Astrocyte (in vitro differentiated cells and primary cell): ENCODE results near the gene GUK1. TPM values are rescaled to one million over a fixed set of nuclear protein-coding genes. Genes with fewer than 3 reads are reported as not detected.

Experiments
- DNase-seq: peaks from one replicate; pipeline ENCODE4 v3.0.0-alpha.2; 2010; ENCODE audit warnings: low read depth
- FAIRE-seq: peaks from 2 replicates; lab custom pipeline; 2011; peaks lifted over from hg19 to GRCh38; lab: Jason Lieb, UNC
- H2AFZ ChIP-seq: 2 replicates; pipeline ENCODE4 v1.6.0; 2012; ENCODE audit warnings: low read depth, low read length, inconsistent platforms
- H3K27ac ChIP-seq: 2 replicates; pipeline ENCODE4 v1.5.1; 2011; ENCODE audit warnings: low read depth, low read length, inconsistent platforms
- H3K27me3 ChIP-seq: 2 replicates; pipeline ENCODE4 v1.6.0; 2011; ENCODE audit warnings: low read length, inconsistent platforms; ENCODE audit not compliant: insufficient read depth
- H3K36me3 ChIP-seq: 2 replicates; pipeline ENCODE4 v1.5.1; 2011; ENCODE audit warnings: low read length, inconsistent platforms; ENCODE audit not compliant: insufficient read depth
- H3K4me1 ChIP-seq: 2 replicates; pipeline ENCODE4 v1.5.1; 2011; ENCODE audit warnings: low read length, inconsistent platforms; ENCODE audit not compliant: insufficient read depth
- H3K4me2 ChIP-seq: 2 replicates; pipeline ENCODE4 v1.6.0; 2012; ENCODE audit warnings: low read length, inconsistent platforms
- H3K4me3 ChIP-seq: 2 replicates; pipeline ENCODE4 v1.5.1; 2011; ENCODE audit warnings: low read depth, mild to moderate bottlenecking, low read length, inconsistent platforms; ENCODE audit not compliant: insufficient read depth
- H3K79me2 ChIP-seq: 2 replicates; pipeline ENCODE4 v1.6.0; 2012; ENCODE audit warnings: mild to moderate bottlenecking, low read length, inconsistent platforms; ENCODE audit not compliant: insufficient read depth
- H3K9ac ChIP-seq: 2 replicates; pipeline ENCODE4 v1.6.0; 2012; ENCODE audit warnings: mild to moderate bottlenecking, low read length, inconsistent platforms
- H3K9me3 ChIP-seq: 2 replicates; pipeline ENCODE4 v1.5.1; 2012; ENCODE audit warnings: low read depth, mild to moderate bottlenecking, low read length, inconsistent platforms; ENCODE audit not compliant: insufficient read depth
- H4K20me1 ChIP-seq: 2 replicates; pipeline ENCODE4 v1.6.0; 2012; ENCODE audit warnings: low read length, inconsistent platforms; ENCODE audit not compliant: insufficient read depth
- H3K27ac Mint-ChIP-seq: one replicate; pipeline ENCODE4 v1.8.0; 2021; ENCODE audit warnings: mild to moderate bottlenecking, mixed read lengths; ENCODE audit not compliant: unreplicated experiment
- H3K27me3 Mint-ChIP-seq: one replicate; pipeline ENCODE4 v1.8.0; 2021; ENCODE audit warnings: low read depth, mixed read lengths; ENCODE audit not compliant: unreplicated experiment
- H3K36me3 Mint-ChIP-seq: one replicate; pipeline ENCODE4 v1.8.0; 2021; ENCODE audit warnings: low read depth, mixed read lengths; ENCODE audit not compliant: unreplicated experiment
- H3K4me1 Mint-ChIP-seq: one replicate; pipeline ENCODE4 v1.8.0; 2021; ENCODE audit warnings: low read depth, mixed read lengths; ENCODE audit not compliant: unreplicated experiment
- H3K4me3 Mint-ChIP-seq: one replicate; pipeline ENCODE4 v1.8.0; 2021; ENCODE audit warnings: mild to moderate bottlenecking, moderate library complexity, mixed read lengths; ENCODE audit not compliant: unreplicated experiment
- H3K9me3 Mint-ChIP-seq: one replicate; pipeline ENCODE4 v1.8.0; 2021; ENCODE audit warnings: mild to moderate bottlenecking, mixed read lengths; ENCODE audit not compliant: unreplicated experiment
- CTCF ChIP-seq: IDR thresholded peaks from 2 replicates; pipeline ENCODE4 v1.5.1; 2011; ENCODE audit warnings: low read depth, mild to moderate bottlenecking, inconsistent platforms, low read length, moderate library complexity; ENCODE audit not compliant: insufficient read depth
- EZH2 ChIP-seq: IDR thresholded peaks from 2 replicates; pipeline ENCODE4 v1.6.1; 2012; ENCODE audit warnings: mild to moderate bottlenecking, low read length, inconsistent platforms; ENCODE audit not compliant: insufficient read depth
- total RNA-seq: library from RNA; stranded (reverse); gene quantifications from 2 replicates; pipeline ENCODE4 v1.2.1, GENCODE V29; 2021

Gene GUK1
- total RNA-seq, 1 donor from 2014 or later, result 214 TPM

- no peaks in the 10 kb centered on the region for H3K79me2 ChIP-seq
- no peak for TF ChIP-seq EZH2
- no peak for TF ChIP-seq CTCF
- DNase-seq (no peak), FAIRE-seq (no peak)
- no peak overlapping the region for H3K9ac ChIP-seq
- Mint-ChIP-seq H3K4me1 (peaks cover 2% of the 10 kb centered on the region), H3K36me3 (peaks cover 4% of the 10 kb centered on the region), H3K4me3 (no peak overlapping the region), H3K27me3 (no peaks in the 10 kb centered on the region), H3K27ac (no peak overlapping the region), H3K9me3 (no peaks in the 10 kb centered on the region)
- H3K4me1 ChIP-seq, result peaks cover 20% of the 10 kb centered on the region
- H2AFZ ChIP-seq, result no peak overlapping the region
- H3K4me3 ChIP-seq, result no peak overlapping the region
- no peaks in the 10 kb centered on the region for H3K36me3 ChIP-seq
- H4K20me1 ChIP-seq, result peaks cover 22% of the 10 kb centered on the region
- H3K4me2 ChIP-seq, result no peak overlapping the region
- H3K27ac ChIP-seq, result no peak overlapping the region
- H3K9me3 ChIP-seq, result peaks cover 3% of the 10 kb centered on the region
- peaks cover 7% of the 10 kb centered on the region for H3K27me3 ChIP-seq
Measured at GRCh38 chr1:228154021-228154669, 14.1 kb downstream of the GUK1 start.

GRCh38 chr1:228154670-228155571 lies 14.8 kb downstream of the GUK1 start:
- no peak overlapping the region for H3K4me3 Mint-ChIP-seq
- H4K20me1 ChIP-seq, result peaks cover 22% of the 10 kb centered on the region
- H3K9me3 ChIP-seq, result peaks cover 3% of the 10 kb centered on the region
- H3K9me3 Mint-ChIP-seq, result no peaks in the 10 kb centered on the region
- H3K27me3 Mint-ChIP-seq, result peaks cover 3% of the 10 kb centered on the region
- no peaks in the 10 kb centered on the region for H3K79me2 ChIP-seq
- no peak overlapping the region for H3K27ac ChIP-seq
- DNase-seq, result no peak
- TF ChIP-seq CTCF (no peak), EZH2 (no peak)
- H2AFZ ChIP-seq, result no peak overlapping the region
- H3K9ac ChIP-seq, result no peak overlapping the region
- no peak overlapping the region for H3K4me3 ChIP-seq
- H3K27me3 ChIP-seq, result peaks cover 7% of the 10 kb centered on the region
- H3K36me3 ChIP-seq, result no peaks in the 10 kb centered on the region
- no peak for FAIRE-seq
- peaks cover 2% of the 10 kb centered on the region for H3K4me1 Mint-ChIP-seq
- no peak overlapping the region for H3K27ac Mint-ChIP-seq
- peaks cover 15% of the 10 kb centered on the region for H3K4me1 ChIP-seq
- H3K4me2 ChIP-seq, result no peak overlapping the region
- peaks cover 4% of the 10 kb centered on the region for H3K36me3 Mint-ChIP-seq
